DMS153 (cell line): ENCODE measurements around the gene PTPN4.
"Not testable (repeated sequence)": the region's sequence is repeated elsewhere in the genome, so short reads cannot be mapped to it uniquely, and the experiment has no call there.

Source experiments
- DNase-seq: peaks from one replicate; lab custom pipeline; 2025; lab: John Stamatoyannopoulos, UW

The PTPN4 gene

DNA sequence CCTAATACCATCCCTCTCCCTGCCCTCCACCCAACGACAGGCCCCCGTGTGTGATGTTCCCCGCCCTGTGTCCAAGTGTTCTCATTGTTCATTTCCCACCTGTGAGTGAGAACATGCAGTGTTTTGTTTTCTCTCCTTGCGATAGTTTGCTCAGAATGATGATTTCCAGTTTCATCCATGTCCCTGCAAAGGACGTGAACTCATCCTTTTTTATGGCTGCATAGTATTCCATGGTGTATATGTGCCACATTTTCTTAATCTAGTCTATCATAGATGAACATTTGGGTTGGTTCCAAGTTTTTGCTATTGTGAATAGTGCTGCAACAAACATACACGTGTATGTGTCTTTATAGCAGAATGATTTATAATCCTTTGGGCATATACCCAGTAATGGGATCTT is 44.7 kb downstream of the PTPN4 start:
- not testable (repeated sequence) for DNase-seq

DNA sequence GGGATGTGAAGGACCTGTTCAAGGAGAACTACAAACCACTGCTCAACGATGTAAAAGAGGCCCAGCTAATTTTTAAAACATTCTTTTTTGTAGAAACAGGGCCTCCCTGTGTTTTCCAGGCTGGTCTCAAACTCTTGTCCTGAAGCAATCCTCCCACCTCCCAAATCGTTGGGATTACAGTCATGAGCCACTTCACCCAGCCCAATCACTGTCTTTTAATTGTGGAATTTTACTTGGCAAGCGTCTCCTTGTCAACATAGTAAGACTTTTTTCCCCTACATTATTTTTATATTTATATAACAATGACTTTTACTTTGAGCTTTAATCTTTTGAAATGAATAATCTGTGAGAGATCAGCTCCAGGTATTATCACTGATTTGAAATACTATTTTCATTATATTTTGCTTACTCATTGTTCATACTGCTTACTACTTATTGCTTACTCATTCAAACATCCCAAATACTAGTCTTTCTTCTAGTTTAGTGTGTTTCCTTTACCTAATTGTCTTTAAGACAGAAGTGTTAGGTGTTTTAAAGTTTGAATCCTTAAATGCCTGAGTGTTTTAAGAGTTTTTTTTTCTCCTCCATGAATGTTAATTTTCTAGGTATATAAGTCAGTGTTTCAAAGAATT is 48.9 kb downstream of the PTPN4 start:
- DNase-seq = no peak

DNA sequence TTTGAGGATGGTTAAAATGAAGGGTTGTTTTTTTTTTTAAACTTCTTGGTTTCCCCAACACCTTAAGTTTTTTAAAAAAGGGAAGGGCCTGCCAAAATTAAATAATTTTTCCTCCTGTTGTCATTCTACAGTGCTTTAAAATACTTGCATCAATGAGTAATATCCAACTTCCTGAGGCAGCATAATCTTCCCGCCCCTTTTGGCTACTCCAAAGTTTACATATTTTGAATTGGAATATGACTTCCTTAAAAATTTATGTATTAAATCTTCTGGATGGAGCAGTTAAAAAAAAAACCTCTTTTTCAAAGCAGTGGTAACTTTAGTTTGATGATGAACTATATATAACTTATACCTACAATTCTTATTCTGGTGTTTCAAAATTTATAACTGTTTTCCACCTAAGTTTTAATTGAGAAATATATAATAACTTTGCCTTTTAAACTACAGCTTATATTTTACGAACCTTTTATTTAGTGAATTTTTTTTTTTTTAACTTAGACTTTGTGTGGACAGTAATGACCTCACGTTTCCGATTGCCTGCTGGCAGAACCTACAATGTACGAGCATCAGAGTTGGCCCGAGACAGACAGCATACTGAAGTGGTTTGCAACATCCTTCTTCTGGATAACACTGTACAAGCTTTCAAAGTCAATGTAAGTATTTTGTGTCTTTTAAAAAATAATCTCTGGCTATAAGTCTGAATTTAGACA is 49.8 kb downstream of the PTPN4 start:
- no peak for DNase-seq

DNA sequence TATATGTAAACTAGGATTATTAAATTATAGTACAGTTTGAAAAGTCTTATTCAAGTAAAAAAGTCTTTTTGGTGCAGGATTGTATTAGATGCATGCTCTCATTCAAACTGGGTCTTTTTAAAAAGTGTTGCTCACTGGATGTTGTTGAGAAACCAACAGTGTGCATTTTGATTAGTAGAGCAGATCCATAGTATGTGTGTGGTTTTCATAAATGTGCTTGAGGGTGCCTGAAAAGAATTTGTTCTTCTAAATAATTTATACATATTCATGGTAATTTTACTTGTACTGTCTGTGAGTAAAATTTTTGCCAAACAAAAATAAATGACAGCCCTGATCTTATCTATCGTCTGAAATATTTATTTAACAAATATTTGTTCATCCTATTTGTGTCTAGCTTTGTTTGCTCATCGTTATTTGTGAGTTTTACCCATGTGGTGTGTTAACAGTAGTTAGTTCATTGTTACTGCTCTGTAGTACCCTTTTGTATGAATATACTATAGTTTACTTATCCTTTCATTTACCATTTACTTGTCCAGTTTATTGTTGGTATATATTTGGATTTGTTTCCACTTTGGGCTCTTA is 50.4 kb downstream of the PTPN4 start:
- peak; percentile 39 for DNase-seq

DNA sequence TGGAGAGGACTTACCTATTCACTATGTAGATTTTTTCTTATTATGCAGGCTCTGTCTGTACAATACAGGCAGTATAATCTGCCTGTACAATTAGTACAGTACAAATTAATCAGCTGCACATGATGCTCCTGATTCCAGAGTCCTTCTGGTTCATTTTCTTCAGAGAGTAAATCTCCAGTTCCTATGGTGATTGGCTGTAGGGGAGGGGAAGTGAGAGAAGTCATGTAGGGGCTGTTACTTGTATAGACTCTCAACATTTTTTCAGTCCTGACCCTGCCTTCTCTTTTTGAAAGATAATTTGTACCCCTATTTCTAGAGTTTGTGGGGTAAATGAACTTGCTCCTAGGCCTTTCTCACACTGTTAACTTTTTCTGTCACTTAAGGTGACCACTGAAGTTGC is 54.5 kb downstream of the PTPN4 start:
- DNase-seq = no peak

DNA sequence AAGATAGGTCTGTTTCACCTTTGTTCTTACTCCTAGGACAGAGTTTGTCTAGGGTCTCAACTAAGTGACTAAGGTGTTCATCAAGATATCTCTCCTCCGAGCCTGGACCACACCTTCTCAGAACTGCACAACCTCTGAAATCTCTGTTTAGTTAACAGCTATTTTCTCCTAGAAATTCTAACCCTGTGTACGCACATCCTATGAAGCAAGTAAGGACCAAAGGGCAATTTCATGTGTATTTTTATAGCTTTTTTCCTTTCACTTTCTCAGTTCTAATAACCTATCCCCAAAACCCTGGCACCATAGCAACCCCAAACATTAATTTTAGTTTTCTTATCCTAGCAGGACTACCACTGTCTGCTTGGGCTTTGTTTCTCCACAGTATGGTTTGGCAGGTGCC is 59.1 kb downstream of the PTPN4 start:
- no peak for DNase-seq

DNA sequence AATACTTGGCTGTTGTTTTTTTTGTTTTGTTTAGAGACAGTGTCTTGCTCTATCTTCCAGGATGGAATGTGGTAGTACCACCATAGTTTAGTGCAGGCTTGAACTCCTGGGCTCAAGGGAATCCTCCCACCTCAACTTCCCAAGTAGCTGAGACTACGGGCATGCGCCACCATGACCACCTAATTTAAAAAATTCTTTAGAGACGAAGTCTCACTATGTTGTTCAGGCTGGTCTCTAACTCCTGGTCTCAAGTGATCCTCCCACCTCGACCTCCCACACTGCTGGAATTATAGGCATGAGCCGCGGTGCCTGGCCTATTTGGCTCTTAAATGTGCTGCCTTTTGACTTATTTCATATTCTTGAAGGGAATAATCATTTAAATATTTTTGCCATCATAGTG is 60.1 kb downstream of the PTPN4 start:
- no peak for DNase-seq

DNA sequence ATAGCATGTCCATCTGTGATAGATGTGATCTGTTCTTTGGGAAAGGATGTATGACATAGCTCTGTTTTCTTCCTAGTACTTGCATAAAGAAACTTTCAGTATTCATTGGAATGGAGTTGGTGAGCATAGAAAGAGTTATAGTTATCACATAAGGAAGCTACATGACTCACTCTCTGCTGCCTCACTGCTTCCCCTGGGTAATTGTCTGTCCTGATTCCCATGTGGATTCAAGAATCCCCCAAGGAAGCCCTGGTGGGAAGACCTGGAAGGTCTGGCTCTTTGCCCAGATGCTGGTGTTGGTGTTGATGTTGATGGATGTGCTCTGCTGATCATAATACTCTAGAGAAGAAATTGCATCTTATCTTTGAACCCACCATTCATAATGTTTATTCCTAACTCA is 60.6 kb downstream of the PTPN4 start:
- DNase-seq = no peak

DNA sequence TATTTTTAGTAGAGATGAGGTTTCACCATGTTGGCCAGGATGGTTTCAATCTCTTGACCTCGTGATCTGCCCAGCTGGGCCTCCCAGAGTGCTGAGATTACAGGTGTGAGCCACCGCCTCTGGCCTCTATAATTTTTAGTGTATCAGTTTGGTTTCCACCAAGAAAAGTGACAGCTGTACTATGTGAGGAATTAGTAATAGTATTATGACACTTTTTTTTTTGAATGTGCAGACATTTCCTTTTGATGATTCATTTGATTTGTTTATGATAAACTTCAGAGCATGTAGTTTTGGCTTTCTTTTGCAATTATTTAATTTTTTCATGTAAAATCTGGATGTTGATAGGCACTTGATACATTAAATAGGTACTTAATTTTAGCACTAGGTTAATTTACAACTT is 61.5 kb downstream of the PTPN4 start:
- no peak for DNase-seq

DNA sequence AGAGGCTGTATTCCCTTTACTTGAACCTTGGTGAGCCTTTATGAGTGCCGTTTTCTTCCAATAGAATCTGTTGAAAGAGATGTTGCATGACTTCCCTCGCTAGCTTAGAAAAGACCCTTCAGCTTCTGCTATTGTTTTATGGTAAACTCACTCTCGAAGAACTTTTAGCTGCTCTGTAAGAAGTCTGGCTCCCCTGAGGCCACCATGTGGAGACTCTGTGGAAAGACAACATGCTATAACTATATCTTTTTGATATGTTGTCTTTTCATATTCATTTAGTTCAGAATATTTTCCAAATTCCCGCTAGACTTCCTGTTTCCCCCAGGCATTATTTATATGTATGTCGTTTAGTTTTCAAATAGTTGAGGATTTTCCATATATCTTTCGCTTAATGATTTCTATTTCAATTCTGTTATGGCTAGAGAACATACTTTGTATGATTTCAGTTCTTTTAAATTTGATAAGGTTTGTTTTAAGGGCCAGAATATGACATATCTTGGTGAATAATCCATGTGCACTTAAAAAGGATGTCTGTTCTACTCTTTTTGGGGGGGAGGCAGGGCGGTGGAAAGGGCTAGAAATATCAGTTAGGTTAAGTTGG is 64.1 kb downstream of the PTPN4 start:
- no peak for DNase-seq

DNA sequence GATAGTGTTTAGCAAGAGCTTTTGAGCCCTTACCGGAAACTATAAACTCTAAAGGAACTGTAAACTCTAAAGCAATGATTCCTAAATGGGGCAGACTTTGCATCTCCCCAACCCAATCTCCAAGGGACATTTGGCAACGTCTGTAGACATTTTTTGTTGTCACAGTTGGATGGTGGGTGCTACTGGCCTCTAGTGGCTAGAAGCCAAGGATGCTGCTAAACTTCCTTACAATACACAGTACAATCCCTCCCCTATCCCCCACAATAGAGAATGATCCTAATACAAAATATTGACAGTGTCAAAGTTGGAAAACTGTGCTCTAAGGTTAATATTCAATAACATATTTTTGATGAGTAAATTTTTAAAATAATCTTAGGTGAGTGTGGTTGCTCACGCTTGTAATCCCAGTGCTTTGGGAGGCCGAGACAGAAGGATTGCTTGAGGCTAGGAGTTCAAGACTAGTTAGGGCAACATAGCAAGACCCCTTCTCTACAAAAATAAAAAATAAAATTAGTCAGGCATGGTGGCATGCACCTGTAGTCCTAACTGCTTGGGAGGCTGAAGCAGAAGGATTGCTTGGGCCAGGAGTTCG is 66.7 kb downstream of the PTPN4 start:
- no peak for DNase-seq

DNA sequence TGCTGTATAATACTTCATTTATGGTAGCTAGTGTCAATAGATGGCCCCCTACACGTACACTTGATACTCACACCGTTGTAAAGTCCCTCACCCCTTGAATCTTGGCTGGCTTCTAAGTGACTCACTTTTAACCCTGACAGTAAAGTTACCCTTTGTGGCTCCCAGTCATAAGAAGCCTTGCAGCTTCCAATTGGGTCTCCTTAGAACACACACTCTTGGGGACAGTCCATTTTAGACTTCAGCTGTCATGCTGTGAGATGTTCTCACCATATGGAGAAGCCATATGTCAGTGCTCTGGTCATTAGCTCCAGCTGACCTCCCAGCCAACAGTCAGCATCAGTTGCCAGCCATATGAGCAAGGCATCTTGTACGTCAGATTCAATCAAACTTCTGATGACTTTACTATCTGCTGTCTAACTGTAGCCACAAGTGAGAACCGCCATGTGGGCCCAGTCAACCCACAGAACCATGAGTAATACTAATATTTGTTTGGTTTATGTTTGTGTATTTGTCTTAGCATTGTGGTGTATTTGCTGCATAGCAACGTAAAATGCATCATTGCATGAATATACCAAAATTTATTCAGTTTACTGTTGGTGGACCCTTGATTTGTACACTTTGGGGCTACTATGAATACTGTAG is 68.3 kb downstream of the PTPN4 start:
- DNase-seq = no peak

DNA sequence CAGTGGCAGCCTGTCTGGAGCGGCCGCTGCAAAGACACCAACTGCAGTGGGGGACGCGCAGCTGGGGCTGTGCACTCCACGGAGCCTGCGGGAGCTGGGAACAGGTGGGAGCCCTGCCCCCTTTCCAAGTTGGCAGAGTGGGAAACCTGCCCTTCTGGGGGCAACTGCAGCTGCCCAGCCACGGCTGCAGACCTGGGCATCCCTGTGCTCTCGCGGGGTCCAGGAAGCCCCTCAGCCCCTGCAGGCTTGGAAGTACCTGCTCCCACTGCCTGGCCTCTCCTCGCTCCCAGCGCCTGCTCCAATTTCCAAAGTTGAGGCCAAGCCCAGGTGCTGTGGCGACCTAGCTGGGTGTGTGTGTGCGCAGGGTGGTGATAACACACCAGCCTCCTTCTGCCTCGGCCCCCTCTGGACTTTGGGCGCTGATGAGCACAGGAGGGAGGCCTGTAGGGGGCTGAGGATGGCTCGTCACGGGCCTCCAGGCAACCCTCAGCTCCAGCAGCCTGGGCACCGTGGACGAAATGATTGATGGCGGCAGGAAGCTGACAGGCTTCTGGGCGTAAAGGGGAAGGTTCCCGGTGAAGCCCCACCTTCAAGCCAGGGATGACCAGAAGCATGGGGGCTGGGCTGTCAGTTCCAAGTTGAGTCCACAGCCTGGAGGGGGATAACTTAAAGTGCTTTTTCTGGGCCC is 76.9 kb downstream of the PTPN4 start:
- no peak for DNase-seq

DNA sequence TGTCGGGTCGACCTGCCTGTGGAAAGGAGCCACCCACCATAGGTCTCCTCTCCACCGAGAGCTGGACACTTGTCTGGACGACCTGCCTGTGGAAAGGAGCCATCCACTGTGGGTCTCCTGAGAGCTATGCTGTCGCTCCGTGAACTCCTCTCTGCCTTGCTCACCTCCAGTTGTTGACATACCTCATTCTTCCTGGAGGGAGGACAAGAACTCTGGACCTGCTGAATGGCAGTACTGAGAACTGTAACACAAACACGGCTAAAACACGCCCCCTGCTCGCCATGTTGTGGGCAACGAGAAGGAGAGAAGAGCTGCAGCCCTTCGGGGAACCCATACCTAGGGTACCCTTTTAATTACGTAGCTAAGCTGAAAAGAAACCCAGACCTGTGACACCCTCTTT is 77.6 kb downstream of the PTPN4 start:
- no peak for DNase-seq

DNA sequence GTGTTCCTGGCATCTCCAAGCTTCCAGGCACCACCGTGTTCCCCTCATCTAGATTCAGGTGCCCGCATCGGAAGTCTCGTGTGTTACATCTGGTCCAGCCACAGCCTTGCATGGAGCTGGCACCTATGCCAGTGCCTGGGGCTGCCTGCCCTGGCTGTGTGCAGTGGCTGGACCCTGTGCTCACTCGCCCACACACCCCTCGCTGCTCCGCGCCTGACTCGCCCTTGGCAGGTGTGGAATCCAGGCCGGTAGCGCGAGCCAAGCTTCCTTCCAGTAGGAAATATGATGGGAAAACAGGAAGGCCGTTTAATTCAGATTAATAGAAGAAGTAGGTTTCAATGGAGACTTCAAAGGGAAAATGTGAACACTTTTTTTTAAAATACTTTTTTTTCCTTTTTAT is 78.0 kb downstream of the PTPN4 start:
- no peak for DNase-seq

DNA sequence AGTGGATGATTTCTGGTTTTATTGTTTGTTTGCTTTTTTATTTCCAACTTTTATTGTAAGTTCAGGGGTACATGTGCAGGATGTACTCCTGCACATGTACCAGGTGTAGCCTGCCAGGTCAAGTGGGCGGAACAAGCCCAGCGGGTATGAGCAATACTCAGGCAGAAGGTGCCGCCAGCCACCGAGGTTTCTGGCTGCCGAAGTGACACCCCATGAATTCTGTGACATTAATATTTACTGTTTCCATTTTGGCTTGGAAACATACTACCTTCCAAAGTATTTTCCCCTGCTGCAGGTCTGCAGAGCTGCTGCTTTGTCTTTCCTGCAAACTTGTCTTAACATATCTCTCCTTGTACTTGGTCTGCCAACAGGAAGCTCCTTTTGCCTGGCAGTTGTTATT is 78.5 kb downstream of the PTPN4 start:
- DNase-seq = no peak

DNA sequence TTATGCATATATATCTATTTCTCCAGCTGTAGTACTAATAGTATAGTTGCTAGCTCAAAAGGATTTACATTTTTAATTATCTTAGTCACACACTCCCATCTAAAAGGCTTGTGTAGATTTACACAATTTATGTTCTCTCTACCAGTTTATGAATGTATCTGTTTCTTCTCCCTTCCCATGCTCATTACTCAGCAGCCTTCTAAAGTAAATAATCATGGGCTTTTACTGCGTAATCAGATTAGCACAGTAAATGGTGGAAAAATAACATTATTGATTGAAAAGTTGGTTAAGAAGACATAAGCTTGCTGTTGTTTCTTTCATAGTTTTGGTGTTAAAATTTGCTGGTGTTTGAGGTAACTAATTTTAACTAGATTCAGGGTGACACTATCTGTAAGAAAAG is 81.8 kb downstream of the PTPN4 start:
- no peak for DNase-seq

DNA sequence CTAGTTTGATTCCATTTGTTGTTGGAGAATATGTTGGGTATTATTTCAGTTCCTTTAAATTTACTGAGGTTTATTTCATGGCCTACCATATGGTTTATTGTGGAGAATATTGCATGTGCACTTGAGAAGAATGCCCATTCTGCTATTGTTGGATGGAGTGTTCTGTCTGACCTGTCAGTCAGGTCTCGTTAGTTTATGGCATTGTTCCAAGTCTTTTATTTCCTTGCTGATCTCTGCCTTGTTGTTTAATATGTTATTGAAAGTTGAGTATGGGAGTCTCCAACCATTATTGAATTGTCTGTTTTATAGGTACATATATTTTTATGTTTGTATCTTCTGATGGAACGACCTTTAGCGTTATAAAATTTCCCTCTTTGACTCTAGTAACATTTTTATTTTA is 86.3 kb downstream of the PTPN4 start:
- peak; percentile 29 for DNase-seq

DNA sequence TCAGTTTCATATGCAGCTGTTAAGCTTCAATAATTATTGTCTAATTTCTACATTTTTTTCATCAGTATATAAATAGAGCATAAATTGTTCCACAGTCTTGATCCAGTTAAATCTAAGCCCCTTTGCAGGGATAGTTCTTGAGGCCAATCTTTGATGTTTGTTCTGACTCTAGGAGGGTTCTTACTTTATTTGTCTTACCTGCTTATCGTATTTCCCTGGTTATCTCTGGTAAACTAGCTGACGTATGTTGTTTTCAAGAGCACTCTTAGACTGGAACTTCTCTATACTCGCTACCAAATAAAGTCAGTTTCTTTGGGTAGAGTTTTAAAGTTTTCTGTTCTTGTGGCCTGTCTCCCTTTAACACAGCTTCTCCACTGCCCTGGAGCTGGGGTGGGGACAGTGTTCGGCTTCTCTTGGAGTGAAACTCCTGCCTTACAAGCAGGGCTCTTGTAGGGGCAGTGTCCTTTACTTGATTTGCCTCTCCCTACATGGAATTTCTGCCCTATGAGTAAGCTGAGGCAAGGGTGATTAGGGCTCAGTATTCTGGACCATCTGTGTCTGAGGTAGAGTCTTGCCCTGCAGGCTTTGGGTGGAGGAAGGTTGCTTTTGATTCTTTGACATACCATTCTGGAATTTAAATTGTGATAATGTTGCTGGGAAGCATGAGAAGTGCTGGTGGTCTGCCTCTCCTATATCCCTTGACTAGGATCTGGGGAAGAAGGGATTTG is 90.3 kb downstream of the PTPN4 start:
- no peak for DNase-seq

DNA sequence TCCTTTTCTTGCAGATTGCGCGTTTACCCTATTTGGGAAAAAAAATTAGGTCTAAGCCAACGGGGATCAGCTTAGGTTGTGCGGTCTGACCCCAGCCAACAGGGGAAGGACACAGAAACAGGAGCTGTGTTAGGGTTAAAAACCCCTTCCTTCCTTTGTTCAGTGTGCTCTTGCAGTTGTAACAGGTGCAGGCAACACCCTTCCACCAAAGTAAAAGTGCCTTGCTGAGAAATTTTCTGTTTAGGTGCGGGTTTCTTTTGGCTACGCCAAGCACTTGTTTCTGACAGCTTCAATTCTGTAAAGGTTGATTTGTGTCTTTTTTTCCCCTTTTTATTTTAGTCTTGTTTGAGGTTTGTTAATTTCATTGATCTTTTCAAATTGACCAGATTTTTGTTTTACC is 92.5 kb downstream of the PTPN4 start:
- DNase-seq = no peak

DNA sequence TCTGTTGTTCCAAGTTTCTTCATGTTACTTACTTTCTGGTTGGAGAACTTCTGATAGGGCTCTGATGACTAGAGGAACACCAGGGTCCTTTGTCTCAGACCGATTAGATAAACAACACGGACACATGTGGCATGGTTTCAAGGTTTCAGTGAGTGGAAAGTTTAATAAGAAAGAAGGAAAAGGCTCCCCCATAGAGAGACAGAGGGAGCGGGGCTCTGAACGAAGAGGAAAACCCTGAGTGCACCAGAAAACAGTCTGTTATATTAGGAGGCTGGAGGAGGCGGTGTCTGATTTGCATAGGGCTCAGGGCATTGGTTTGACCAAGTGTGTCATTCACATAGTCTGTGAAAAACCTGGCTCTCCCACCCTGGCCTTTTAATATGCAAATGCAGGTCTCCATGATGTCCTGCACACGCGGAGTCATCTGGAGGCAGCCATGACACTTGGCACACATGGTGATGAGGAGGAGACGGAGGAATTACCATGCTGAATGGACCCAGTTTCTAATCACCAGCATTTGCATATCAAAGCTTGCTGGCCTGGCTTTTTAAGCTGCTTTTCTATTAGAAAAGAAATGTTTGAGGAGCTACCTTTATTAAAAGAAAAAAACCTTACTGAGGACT is 94.2 kb downstream of the PTPN4 start:
- DNase-seq = no peak
